HG03575 (cell line): Measurements from ENCODE around the gene HS3ST3B1.

Source experiments
- ATAC-seq: cut with Tn5 transposase; IDR thresholded peaks from one replicate; pipeline ENCODE4 v1.9.1; 2021; ENCODE audit not compliant: unreplicated experiment, insufficient number of reproducible peaks, low FRiP score; ENCODE audit errors: extremely low read depth

The HS3ST3B1 gene

DNA sequence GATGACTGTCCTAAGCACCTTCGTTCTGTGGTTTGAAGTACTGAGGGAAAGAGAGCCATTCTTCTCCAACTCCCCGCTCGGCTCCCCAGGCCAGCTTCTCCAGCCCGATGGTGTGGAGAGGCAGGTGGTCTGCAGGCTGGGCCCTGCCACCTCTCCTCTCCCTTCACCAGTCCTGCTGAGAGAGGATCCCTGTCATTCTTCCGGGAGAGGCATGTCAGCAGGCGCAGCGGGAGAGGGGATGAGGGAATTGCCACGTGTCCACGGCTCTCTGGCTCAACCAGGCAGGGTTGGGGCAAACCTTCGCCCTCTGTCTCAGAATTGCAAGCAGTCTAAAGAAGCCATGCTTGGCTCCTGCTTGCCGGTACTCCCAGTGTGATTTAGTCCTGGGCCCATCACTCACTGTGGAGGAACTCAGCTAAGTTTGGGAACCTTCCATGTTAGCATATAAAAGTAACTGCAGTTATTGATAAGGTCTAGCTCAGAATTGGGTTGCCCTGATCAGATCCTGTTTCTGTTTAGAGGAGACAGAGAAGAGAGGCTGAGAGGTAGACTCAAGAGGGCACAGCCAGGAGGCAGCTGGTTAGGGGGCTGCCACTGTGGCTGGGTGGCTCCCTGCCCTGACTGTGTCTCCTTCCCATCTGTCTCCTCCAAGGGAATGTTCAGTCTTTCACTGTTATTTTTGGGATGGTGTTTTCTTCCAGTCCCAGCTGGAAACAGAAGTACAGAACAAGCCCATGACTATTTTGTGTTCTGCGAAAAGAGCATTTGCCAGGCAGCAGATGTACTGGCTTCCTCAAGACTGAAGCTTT lies 17.4 kb downstream of the HS3ST3B1 start:
- no peak for ATAC-seq

DNA sequence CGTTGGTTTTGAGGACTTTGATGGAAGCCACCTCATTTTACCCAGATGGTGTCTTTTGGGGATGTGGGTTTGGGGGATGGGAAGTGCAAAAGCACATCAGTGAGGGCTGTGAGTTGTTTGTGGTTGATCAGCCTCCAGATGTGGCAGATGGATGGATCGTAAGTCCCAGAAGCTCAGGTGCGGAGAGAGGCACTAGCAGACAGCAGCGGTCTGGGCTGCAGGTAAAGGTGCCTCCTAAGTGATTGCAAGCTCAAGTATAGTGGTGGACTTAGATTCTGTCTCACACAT lies 18.0 kb downstream of the HS3ST3B1 start:
- no peak for ATAC-seq

DNA sequence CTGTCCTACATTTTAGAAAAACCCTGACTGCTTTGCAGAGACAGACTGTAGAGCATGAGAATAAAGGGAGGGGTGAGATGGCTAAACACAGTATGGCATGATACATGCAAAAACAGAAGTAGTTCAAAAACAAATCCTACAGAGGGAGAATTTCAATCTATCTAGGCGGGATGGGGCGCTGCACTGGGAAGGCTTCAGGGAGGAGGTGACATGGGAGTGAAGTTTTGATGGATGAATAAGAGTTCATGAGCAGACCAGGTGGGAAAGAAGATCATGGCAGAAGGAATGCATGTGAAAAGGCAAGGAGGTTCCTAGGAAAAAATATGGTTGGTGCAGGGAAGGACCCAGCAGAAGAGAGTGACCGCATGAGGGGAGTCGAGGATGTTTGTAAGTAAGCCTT lies 19.2 kb downstream of the HS3ST3B1 start:
- no peak for ATAC-seq

DNA sequence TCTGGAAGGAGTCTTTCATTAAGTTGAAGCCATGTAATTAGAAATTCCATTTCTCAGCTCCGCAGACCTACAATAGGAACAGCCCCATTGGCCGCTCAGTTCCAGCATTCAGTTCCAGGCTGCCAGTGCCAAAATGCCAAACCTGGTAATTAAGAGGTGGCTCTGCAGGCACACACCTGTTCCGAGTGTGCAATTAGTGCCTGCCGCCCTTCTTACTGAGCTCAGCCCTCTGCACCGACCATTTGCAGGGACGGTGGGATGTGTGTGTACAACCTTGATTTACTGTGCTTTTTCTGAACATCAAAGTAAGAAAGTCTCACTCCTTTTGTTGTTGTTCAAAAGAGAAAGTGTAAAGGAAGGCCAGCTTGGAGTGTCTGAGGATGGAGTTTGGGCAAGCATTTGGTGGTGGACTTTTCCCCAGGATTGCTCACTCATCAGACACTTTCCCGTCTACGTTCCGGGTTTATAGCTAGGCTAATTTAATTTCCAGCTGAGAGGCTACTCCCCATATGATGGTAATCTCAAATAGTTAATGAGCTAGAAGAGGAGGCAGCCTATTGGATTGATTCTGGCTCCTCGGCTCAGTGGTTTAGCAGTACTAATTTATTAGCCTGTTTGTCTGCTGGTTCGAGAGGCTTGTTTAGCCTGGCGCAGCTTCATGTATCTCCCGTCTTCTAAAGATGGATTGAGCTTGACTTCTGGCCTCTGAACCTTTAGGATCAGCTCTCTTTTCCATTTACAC lies 20.0 kb downstream of the HS3ST3B1 start:
- no peak for ATAC-seq

DNA sequence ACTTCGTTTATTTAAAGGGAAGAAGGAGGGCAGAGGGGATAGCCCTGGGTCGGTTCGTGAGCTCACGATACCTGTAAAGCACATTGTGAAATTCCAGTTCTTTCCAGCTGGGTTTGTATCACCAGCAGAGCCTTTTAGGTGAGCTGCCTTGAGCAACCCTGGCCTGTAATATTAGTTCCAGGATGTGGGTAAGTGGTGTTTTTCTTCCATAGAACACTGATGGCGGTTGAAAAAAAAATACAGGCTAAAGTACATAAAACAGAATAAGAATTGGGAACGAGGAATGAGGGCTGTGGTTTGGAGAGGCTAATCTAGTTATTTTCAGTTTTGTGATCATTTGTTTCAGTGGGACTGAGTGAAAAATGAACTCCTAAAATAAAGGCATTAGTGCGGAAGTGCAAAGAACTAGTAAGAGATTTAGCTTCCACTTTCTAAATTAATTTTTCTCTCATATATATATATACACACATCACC lies 20.6 kb downstream of the HS3ST3B1 start:
- no peak for ATAC-seq

DNA sequence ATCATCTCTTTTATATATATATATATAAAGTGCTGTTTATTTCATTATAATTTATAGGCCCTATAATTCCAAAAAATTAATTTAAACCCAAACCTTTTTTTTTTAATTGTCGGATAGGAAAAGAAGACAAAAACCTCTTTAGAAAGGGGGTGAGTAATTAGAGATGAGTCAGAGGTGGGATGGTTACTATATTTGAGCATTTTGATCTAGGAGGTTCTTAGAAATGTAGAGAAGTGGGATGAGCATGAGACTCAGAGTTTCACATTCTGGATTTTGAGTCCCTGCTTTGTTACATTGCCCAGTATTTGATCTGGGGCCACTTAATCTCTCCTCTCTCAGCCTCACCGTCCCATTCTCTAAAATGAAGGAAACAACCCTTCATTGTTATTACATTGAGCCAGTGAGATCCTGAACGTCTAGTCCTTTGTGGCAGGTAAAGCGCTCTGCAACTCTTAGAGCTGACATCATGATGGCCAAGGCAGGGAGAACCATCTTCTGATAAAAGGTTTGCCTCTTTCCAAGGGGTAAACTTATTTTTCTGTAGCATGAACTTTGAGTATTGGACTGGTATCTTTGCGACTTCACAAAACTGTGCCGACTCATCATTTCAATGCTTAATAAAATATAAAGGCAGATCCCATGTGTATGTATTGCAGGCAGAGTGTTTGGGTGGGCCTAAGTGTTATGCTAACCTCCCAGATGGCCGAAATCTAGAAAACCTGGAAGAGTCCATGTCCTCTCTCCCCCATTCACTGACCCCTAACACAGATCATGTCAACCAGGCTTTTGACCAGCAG lies 21.3 kb downstream of the HS3ST3B1 start:
- ATAC-seq = no peak

DNA sequence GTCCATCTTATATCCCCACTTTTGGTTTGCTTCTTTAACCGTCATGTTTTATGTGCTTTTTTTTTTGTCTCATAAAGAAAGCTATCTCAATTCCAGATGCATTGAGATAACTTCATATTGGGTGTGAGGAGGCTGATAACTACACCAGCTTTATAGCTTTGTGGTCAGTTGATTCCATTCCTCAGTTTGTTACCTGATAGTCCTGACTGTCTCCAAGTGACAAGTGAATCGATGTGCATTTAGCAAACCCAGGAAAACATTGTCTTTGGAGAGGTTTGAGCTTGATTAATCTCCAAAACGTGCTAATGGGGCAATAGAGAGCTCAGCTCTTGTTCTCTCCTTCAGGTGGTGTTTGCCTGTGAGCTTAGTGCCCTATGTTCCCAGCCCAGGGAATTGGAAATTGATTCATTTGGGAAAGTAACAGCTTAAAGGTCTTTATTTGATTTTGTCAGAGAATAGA lies 22.7 kb downstream of the HS3ST3B1 start:
- ATAC-seq = no peak

DNA sequence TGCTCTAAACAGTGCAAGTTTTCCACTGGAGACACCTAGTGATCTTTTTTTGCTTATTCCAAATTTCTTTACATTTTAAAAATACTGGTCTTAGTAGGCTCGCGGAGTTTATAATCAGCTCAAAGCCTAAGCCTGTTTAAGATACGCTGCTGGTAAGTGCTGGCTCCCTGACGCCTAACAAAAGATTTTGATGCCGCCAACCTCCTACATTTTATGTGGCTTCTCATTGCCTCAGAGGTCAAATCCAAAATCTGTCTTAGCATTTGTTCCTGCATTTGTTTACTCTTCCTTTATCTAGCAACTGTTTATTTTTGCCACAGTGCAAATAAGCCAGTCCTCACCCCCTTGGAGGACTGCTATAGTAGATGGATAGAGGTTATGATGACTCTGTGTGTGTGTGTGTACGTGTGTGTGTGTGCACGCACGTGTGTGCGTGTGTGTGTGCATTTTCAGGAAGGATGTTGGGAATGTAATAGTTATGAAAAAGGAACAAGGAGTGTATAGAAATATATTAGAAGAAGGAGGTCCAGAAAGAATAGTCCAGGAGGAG lies 24.8 kb downstream of the HS3ST3B1 start:
- no peak for ATAC-seq

DNA sequence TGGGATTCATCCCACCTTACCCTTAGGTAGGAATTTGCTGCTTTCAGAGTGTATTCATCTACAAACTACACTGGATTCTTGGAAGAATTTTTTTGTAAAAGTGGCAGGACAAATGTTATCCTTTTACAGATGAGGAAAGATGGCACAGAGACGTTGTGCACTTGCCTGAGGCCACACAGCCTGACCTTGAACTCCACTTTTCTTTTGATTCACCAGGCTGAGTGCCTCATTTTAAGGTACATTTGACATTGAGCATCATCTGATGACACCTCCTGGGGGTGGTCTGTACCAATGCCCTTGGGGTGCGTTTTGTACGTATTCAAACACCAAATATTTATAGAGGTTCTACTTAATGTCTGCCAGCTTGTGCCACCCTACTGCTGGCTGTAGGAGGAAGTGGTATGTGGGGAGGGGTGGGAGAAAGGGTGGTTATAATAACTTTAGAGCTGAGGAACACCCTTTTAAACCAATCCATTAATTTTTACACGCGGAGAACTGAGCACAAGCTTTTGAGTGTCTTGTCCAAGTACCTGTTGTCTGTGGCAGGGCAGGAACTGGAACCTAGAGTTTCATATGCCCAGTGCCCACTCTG lies 29.1 kb downstream of the HS3ST3B1 start:
- no peak for ATAC-seq

DNA sequence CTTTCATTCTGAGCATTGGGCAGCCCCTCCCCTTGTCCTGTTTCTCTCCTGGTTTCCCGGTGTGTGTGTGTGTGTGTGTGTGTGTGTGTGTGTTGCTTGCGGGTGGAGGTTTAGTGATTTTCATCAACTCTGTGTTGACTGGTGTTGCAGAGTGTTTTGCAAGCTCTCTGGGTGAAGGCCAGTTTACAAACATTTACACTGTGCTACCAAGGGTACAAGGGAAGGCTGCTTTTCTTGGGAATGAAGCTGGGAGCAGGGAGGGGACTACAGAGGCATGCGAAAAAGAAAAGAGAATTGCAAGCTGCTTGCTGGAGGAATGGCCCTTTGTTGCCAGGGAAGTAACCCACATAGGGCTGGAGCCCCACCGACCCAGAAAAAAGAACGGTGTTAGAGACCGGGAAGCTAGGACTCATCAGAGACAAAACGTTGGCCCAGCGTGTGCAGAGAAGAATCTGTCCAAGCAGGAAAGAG lies 29.6 kb downstream of the HS3ST3B1 start:
- ATAC-seq = no peak

DNA sequence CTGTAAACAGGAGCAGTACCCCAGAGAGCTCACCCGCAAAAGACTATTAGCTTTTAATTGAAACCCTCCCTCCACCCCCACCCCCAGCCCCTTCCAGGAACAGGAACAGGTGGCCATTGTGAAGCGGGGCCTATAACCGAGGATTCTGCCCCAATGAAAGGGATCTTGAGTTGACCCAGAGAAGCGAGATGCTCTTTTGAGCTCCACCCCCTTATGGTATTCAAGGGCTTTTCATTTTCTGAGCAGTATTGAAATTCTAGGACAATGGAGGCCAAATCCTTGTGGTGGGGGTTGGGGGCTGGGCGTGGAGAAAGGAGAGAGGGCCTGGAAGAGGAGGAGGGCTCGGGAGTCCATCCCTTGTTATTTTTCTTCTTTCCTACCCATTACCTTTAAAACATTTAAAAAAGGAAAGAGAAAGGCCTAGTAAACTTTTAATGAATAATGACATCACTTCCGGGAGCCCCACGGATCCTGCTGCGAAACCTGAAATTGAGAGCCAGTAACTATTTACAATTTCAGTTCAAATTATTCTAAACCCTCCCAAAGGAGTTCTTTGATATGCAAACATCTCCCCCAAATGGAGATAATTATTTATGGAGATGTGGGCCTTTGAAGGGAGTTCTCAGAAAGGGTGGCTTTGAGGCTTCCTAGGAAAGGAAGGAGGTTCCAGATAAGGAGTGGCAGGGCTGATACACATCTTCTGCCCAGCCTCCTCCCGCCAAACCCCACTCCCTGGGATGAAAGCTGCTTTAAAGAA lies 30.5 kb downstream of the HS3ST3B1 start:
- ATAC-seq = no peak

DNA sequence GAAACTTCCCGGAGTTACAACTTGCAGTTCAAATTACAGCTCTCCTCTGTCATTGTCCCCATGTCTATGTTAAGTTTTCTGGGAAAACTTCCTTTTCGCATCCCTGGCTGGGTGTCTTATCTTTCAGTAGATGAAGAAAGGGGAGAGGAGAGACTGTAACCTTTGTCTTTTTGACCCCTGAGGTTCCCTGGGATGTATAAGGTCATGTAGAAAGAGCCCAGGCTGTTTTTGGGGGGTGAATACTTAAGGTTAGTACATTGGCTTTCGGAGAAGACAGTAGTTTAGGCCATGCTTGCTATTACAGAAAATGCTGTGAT lies 31.1 kb downstream of the HS3ST3B1 start:
- ATAC-seq = no peak

DNA sequence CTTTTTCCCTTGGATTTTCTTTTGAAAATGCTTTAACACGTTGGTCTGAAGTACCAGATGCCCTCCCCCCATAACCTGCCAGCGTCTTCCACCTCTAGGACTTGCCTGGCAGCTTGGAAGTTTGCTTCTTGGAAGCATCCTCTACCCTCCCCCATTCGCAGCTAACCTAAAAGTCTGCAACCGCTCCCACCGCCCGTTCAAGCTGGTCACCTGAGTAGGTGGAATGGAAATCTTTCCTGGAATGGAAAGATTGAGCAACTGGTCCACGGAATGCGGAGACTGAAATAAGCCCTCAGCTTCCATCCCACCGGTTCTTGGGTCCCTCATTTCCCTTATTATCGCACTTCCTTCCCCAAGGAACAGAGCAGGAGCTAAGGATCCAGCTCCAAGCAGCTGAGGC lies 31.4 kb downstream of the HS3ST3B1 start:
- ATAC-seq = no peak

DNA sequence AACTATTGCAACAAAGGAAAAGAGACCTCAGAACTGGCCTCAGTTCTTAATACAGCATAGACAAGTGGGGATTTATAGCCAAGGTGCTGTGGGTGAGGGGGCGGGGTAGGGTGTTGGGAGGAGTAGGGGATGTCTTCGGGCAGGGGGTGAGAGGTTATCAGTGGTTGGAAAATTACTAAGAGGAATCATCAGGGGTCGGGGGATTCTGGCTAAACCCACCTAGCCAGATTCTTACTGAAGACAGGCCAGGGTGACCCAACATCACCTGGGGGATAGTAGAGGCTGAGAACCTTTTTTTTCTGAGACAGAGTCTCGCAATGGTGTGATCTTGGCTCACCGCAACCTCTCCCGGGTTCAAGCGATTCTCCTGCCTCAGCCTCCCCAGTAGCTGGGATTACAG lies 32.6 kb downstream of the HS3ST3B1 start:
- ATAC-seq = no peak

DNA sequence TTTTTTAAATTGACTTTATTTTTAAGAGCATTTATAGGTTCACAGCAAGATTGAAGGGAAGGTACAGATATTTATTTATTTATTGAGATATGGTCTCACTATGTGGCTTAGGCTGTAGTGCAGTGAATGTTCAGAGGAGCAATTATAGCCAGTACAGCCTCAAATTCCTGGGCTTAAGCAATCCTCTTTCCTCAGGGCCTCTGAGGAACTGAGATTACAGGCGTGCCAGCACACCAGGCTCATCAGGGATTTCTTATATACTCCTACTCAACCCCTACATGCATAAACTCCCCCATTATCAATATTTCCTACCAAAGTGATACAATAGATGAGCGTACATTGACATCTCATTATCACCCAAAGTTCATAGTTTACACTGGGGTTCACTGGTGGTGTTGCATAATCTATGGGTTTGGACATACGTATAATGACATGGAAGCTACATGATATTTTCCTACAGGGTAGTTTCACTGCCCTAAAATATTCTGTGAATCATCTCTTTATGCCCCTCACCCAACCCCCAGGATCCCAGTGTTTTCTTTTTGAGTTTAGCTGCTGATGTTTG lies 33.5 kb downstream of the HS3ST3B1 start:
- ATAC-seq = no peak

DNA sequence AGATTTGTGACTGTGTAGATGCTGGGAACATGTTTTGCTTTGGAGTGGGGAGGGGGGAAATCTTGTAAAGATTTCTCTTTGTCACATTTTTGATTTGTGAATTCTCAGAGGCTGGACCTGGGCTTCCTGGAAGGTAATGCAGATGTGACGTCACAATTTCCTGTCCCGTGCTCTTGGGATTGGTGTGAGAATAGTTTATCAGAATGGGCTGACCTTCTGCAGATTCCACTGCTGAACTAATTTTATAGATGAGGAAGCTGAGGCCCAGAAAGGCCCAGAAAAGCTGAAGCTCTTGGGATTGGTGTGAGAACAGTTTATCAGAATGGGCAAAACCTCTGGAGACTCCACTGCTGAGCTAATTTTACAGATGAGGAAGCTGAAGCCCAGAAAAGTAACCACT lies 34.0 kb downstream of the HS3ST3B1 start:
- no peak for ATAC-seq

DNA sequence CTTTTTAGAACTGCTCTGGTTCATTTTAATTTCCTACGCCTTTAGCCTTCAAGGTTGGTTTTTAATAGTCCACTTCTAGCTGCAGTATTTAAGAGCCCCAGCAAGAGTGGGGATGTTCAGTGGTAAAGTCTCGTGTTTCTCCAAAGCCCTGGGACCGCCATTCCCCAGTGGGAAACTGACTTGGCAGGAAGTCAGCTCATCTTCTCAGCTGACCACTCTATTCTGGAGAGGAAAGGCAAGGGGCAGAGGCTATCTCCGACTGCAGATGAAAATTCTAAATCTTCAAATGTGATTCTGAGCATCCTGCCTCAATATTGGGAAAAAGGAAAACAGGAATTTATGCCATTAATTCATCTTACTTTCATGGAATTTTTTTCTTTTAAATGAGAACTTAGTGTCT lies 35.5 kb downstream of the HS3ST3B1 start:
- ATAC-seq = no peak

DNA sequence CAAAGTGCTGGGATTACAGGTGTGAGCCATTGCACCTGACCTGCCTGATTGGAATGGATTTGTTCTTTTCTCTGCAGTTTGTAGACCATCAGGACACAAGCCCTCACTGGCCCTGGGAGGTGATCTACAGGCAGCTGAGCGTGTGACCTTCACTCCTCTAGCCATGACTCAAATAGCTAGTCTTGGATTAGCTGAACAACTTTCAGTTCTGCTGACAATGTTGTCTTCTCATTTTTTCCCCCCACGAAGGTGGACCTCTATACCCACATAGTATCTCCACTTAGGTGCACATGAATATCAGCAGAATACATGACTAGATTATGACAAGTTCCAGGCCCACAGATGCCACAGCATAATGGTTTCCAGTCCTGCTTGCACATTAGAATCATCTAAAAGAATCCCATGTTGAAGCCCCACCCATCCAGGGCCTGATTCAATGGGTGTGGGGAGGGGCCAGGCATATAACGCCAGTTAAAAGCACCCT lies 36.8 kb downstream of the HS3ST3B1 start:
- ATAC-seq = peak; percentile 80
